Measurements from ENCODE around the gene ANXA2R. TPM values are rescaled to one million over a fixed set of nuclear protein-coding genes. Genes with fewer than 3 reads are reported as not detected.
"Not testable (repeated sequence)": the region's sequence is repeated elsewhere in the genome, so short reads cannot be mapped to it uniquely, and the experiment has no call there.

ANXA2R gene, protein sequence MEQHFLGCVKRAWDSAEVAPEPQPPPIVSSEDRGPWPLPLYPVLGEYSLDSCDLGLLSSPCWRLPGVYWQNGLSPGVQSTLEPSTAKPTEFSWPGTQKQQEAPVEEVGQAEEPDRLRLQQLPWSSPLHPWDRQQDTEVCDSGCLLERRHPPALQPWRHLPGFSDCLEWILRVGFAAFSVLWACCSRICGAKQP
- total RNA-seq (2022) = 8.0 and 9.4 TPM in 2 replicates
- Bru-seq, nascent RNA = percentile 74 among the genes with signal in this experiment
- BruChase-seq, experiment 1, labeled RNA remaining after a 6-hour chase = percentile 62 among the genes with signal in this experiment
- percentile 65 among the genes with signal in this experiment for BruChase-seq, experiment 2, labeled RNA remaining after a 2-hour chase
- long read RNA-seq, transcript ANXA2R-202 (1 exons, 1,265 nt) = major isoform, 21 of 22 reads
- long read RNA-seq, partial matches to known transcripts = 0 of 22 reads
- long read RNA-seq, other reads (novel, unspliced or antisense) = 1 of 22 reads

DNA sequence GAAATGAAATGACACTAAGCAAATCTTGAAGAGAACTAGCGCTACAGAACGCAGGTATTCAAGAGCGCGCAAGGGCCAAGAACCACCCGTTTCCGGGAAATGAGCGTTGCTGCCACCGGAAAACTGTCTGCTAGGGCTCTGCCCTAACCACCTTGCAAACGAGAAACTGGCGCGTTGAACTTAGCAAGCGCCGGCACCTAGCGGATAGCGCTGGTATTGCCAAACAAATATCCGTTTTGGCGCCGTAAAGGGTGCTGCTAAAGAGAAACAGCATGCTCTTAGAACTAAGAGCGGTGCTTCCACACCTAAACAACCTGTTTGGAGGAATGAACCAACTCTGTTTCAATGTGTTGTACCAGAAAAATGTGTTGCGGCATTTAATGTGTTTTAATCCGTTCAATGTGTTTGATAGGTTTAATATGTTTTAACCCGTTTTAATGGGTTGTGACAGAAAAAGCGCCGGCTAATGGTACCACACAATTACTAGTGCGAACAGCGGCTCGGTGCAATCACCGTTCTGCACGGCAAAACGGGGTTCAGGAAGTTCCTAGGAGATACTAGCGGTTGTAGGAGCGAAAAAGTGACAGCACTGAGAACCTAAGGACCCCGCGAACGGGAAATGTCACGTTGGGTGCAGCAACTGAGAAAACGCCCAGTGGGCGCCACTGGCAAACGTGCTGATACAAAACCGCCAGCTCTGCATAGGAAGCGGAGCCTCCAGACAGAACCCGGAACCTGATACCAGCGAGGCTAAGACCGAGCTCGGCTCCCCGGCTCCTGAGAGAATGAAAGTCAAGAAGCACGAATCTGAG lies at the start of gene ANXA2R:
Gene ANXA2R (minus strand): TSS at position 33 of the 812 bp plus-strand sequence. CDS start 273 bp downstream, outside the sequence.
- Mint-ChIP-seq H3K27ac (ENCODE audit: unreplicated experiment) (peak within 1 kb of the TSS; percentile 96), H3K4me3 (ENCODE audit: low read depth, unreplicated experiment) (peak within 1 kb of the TSS; percentile 90), H3K4me1 (ENCODE audit: low read depth, unreplicated experiment) (peaks cover 27% of the 10 kb centered on the region), H3K27me3 (ENCODE audit: unreplicated experiment) (no peaks in the 10 kb centered on the region), H3K36me3 (ENCODE audit: insufficient read depth, unreplicated experiment) (peaks cover 90% of the 10 kb centered on the region), H3K9me3 (ENCODE audit: low read depth, unreplicated experiment) (no peaks in the 10 kb centered on the region)
- peak; percentile 92 for DNase-seq
- TF ChIP-seq, protein P1, sequence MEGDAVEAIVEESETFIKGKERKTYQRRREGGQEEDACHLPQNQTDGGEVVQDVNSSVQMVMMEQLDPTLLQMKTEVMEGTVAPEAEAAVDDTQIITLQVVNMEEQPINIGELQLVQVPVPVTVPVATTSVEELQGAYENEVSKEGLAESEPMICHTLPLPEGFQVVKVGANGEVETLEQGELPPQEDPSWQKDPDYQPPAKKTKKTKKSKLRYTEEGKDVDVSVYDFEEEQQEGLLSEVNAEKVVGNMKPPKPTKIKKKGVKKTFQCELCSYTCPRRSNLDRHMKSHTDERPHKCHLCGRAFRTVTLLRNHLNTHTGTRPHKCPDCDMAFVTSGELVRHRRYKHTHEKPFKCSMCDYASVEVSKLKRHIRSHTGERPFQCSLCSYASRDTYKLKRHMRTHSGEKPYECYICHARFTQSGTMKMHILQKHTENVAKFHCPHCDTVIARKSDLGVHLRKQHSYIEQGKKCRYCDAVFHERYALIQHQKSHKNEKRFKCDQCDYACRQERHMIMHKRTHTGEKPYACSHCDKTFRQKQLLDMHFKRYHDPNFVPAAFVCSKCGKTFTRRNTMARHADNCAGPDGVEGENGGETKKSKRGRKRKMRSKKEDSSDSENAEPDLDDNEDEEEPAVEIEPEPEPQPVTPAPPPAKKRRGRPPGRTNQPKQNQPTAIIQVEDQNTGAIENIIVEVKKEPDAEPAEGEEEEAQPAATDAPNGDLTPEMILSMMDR (IDR thresholded peaks at IDR 0.05; ENCODE audit: unreplicated experiment) = peak; percentile 82
- CTCF ChIA-PET = interaction anchor here (1.1 to 3.1 kb wide), 8 partner anchors 21 to 182 kb away, joined by 3 to 23 read pairs (median 7); no protein-coding TSS in a partner anchor
- intact Hi-C loops (cut with micrococcal nuclease; ENCODE audit: unreplicated experiment) = loop anchor here (1.0 to 2.0 kb wide), 4 partner anchors 24 to 128 kb away; no protein-coding TSS in a partner anchor
- BruUV-seq (replicated peaks) = no TSS peak

DNA sequence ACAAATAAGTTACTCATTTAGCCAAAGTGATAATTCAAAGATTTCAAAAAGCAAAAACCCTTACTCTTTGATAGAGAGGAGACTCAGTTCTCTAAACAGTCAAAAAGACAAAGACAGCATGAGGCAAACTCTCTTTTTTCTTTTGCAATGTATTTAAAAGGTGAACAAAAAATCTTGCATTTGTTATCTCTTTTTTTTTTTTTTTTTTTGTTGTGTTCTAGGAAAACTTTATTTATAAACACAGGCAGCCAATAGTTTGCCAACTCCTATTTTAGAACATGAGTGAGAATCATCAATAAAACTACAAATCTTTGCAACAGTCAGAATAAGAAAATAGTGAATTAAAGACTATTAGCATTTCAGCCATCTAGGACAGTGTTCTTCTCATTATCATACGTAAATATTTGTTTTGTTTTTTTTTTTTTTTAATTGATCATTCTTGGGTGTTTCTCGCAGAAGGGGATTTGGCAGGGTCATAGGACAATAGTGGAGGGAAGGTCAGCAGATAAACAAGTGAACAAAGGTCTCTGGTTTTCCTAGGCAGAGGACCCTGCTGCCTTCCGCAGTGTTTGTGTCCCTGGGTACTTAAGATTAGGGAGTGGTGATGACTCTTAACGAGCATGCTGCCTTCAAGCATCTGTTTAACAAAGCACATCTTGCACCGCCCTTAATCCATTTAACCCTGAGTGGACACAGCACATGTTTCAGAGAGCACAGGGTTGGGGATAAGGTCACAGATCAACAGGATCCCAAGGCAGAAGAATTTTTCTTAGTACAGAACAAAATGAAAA lies 46.2 kb upstream of the ANXA2R start:
- H3K4me3 Mint-ChIP-seq (ENCODE audit: low read depth, unreplicated experiment); H3K36me3 Mint-ChIP-seq (ENCODE audit: insufficient read depth, unreplicated experiment); H3K27ac Mint-ChIP-seq (ENCODE audit: unreplicated experiment); H3K9me3 Mint-ChIP-seq (ENCODE audit: low read depth, unreplicated experiment); intact Hi-C loops (cut with micrococcal nuclease; ENCODE audit: unreplicated experiment); CTCF ChIA-PET; DNase-seq; BruUV-seq (replicated peaks); H3K27me3 Mint-ChIP-seq (ENCODE audit: unreplicated experiment); H3K4me1 Mint-ChIP-seq (ENCODE audit: low read depth, unreplicated experiment): not testable (repeated sequence)

DNA sequence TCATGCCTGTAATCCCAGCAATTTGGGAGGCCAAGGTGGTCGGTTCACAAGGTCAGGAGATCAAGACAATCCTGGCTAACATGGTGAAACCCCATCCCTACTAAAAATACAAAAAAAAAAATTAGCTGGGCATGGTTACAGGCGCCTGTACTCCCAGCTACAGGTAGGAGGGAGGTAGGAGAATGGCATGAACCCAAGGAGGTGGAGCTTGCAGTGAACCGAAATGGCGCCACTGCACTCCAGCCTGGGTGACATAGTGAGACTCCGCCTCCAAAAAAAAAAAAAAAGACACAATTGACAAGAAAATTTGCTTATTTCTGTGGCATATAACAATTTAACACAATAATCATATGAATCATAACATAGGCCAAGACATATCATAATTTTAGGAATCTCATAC lies 45.3 kb upstream of the ANXA2R start:
- Mint-ChIP-seq H3K4me3 (ENCODE audit: low read depth, unreplicated experiment) (no peak overlapping the region), H3K36me3 (ENCODE audit: insufficient read depth, unreplicated experiment) (peaks cover 5% of the 10 kb centered on the region), H3K9me3 (ENCODE audit: low read depth, unreplicated experiment) (no peaks in the 10 kb centered on the region), H3K27me3 (ENCODE audit: unreplicated experiment) (no peaks in the 10 kb centered on the region), H3K4me1 (ENCODE audit: low read depth, unreplicated experiment) (no peaks in the 10 kb centered on the region), H3K27ac (ENCODE audit: unreplicated experiment) (no peak overlapping the region)
- BruUV-seq (replicated peaks) = no TSS peak
- intact Hi-C loops (cut with micrococcal nuclease; ENCODE audit: unreplicated experiment) = no loop called here
- DNase-seq = no peak
- CTCF ChIA-PET = no interaction called here
- TF ChIP-seq, protein P1 (IDR thresholded peaks at IDR 0.05; ENCODE audit: unreplicated experiment) = no peak

DNA sequence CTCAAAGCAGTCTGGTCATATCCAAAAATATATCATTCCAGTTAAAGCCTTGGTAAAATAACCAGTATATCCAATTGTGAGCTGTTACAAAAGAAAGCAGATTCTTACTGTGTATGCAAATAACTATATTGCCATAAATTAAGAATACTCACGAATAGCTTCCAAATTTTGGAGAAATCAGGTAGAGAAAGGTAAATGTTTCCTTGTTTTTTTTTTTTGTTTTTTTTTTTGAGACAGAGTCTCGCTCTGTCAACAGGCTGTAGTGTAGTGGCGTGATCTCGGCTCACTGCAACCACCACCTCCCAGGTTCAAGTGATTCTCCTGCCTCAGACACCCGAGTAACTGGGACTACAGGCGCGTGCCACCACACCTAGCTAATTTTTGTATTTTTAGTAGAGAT lies 44.3 kb upstream of the ANXA2R start:
- H3K27me3 Mint-ChIP-seq (ENCODE audit: unreplicated experiment); H3K4me3 Mint-ChIP-seq (ENCODE audit: low read depth, unreplicated experiment); H3K9me3 Mint-ChIP-seq (ENCODE audit: low read depth, unreplicated experiment); H3K27ac Mint-ChIP-seq (ENCODE audit: unreplicated experiment); H3K4me1 Mint-ChIP-seq (ENCODE audit: low read depth, unreplicated experiment); H3K36me3 Mint-ChIP-seq (ENCODE audit: insufficient read depth, unreplicated experiment); BruUV-seq (replicated peaks); DNase-seq; CTCF ChIA-PET; intact Hi-C loops (cut with micrococcal nuclease; ENCODE audit: unreplicated experiment): not testable (repeated sequence)

DNA sequence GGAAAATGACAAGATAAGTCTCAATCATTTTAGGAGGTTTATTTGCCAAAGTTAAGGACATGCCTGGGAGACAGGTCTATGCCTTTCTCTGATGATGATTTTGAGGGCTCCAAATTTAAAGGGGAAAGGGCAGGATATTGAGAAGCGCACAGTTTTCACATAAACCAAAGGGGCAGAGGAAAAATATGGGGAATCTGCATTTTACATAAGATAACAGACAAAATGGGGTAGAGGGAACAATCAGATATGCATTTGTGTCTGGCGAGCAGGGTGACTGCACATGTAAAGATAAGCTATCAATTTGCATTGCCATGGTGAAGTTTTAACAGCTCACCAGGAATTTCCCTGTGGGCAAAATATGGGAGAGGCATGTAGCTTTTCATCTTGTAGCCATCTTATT lies 41.2 kb upstream of the ANXA2R start:
- peaks cover 13% of the 10 kb centered on the region for H3K4me1 Mint-ChIP-seq (ENCODE audit: low read depth, unreplicated experiment)
- H3K27ac Mint-ChIP-seq (ENCODE audit: unreplicated experiment); BruUV-seq (replicated peaks); CTCF ChIA-PET; intact Hi-C loops (cut with micrococcal nuclease; ENCODE audit: unreplicated experiment); H3K27me3 Mint-ChIP-seq (ENCODE audit: unreplicated experiment); H3K36me3 Mint-ChIP-seq (ENCODE audit: insufficient read depth, unreplicated experiment); H3K9me3 Mint-ChIP-seq (ENCODE audit: low read depth, unreplicated experiment); H3K4me3 Mint-ChIP-seq (ENCODE audit: low read depth, unreplicated experiment); DNase-seq: not testable (repeated sequence)

Measured in Calu3 (cell line).